HG02840 (cell line): ENCODE measurements around the gene WIPF1.
"Not testable (repeated sequence)": the region's sequence is repeated elsewhere in the genome, so short reads cannot be mapped to it uniquely, and the experiment has no call there.

ENCODE experiments used
- ATAC-seq: cut with Tn5 transposase; IDR thresholded peaks from one replicate; pipeline ENCODE4 v1.9.1; 2021; ENCODE audit warnings: mild to moderate bottlenecking, moderate library complexity, moderate number of reproducible peaks; ENCODE audit not compliant: unreplicated experiment, low FRiP score

The WIPF1 gene

DNA sequence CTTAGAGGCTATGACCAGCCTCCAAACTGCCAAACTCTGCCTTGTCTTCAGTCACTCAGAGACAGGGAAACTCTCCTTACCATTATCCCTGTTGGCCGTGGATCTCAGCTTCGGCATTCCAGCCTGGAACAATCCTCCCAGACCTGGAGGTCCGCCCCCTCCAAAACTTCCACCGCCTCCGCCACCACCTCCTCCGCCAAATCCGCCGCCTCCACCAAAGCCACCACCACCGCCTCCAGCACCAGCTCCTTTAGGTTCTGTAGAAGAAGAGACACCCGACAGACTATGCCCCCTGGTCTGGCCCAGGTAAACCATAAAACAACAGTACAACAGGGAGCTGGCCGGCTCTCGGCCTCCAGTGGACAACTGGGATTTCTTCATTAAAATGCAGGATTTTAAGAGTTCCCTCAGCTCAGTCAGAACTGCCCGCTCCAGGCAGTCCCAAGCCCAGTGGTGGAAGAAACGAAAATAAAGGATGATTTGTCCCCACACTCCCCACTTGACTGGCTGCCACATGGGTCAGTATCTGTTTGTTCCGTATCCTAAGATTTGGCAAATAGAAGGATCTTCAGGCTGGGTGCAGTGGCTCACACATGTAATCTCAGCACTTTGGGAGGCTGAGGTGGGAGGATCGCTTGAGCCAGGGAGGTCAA lies 22.4 kb downstream of the WIPF1 start:
- no peak for ATAC-seq

DNA sequence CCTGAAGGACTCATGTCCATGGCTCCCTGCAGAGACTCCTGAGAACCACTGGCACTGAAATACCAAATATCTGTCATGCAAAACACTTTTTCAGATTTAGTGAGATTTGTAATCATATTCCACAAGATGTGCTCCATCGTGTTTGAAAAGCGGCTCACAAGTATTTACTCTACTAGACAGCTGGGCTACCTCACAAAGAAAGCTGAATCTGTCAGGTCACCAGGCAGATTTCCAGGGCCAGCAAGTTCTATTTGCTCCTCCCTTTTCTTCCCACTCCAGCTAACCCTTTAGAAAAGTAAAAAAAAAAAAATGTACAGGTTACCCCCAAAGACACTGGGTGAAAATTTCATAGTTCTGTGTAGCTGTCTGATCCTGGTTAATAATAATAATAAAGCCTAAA lies 22.9 kb downstream of the WIPF1 start:
- ATAC-seq = no peak

DNA sequence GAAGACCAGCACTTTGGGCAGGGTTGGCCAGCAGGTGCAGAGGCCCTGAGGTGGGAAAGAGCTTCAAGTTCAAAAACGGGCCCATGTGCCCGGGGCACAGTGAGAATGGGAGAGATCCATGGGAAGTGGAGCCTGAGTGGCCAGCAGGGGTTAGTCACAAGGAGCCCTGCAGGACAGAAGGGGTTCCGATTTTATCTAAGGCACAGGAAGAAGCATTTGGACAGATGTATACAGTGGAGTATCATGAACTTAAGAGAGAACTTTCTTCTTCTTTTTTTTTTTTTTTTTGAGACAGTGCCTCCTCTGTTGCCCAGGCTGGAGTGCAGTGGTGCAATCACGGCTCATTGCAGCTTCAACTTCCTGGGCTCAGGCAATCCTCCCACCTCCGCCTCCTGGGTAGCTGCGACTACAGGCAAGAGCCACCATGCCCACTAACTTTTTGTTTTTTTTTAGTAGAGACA lies 24.0 kb downstream of the WIPF1 start:
- ATAC-seq = no peak

DNA sequence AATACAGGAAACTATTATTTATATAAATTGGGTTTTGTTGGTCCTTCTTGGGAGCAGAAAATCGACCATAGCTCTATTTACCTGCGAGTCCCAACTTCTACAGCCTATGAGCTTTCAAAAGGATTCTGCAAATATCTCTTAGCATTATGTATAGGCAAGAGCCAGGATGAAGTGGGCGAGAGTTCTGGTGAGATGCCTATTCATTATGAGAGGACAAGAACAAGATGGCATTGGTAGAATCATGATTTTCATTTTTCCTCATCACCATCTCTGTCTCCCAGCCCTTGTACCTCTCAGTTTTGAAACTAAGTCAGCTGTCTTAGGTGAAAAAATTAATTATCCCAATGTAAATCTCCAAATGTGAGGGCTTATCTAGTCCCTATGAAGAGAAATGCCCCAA lies 25.0 kb downstream of the WIPF1 start:
- ATAC-seq = no peak

DNA sequence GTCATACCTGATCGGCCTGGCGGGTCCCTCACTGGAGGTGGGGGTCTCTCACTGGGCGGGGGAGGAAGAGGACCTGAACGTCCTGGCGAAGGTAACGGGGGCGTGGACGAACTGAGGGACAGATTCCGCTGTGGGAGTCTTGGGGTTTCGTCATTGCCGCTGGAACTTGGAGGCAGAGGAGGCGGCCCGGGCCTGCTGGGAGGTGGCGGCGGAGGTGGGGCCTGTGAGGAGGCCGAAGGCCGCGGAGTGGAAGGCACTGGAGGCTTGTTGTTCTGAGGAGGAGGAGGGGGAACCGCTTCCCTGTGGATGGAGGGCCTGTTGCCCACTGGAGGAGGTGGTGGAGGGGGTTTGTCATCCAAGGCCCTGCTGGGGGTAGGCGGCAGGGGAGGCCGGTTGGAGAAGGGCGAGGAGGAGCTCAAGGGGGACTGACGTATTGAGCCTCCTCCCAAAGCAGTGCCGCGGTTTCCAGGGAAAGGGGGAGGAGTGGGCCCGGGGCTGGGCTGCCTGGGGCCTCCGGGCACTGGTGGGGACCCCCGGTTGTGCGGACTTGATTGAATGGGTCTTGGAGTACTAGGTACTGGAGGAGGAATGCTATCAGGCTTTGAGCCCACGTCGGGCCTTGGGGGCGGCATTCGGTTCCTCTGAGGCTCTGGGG lies 25.8 kb downstream of the WIPF1 start:
- ATAC-seq = no peak

DNA sequence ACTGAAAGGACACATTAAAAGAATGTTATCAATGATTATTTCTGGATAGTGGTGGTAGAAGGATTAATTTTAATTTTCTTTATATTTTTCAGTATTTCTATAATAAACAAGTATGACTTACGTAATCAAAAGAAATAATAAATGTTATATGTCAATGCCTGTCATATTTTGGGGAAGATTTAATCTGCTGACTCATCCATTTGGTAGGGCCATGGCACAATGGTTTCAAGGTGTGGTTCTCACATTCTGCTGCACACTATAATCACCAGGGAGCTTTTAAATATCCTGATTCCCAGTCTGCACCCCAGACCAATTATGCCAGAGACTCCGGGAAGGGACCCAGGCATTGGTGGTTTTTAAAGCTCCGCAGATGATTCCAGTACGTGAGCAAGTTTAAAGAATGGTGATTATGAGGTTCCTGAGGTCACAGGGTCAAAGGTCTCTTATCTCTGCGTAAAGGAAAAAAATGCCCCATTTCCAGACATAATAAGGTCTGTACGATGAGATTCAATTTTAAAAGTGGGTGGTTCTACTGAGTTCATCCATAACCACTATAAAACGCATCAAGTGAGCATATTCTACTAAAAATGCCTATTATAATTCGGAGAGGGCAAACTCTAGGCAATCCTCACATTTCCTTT lies 27.2 kb downstream of the WIPF1 start:
- no peak for ATAC-seq

DNA sequence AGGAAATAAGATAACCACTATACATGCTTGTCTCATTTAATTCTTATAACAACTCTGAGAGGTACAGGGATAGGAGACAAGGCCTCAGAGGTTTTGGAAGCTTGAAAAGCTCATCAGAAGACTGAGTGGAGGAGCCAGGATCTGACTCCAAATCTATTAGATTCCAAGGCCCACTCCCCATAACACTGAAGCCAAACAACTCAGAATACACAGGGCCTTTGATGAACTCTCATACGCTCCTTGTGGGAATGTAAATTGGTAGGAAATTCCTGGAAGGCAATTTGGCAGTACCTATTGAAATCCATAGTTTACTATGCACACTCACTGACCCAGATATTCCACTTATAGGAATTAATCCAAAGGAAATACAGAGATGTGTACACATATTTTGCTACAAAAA lies 27.9 kb downstream of the WIPF1 start:
- no peak for ATAC-seq

DNA sequence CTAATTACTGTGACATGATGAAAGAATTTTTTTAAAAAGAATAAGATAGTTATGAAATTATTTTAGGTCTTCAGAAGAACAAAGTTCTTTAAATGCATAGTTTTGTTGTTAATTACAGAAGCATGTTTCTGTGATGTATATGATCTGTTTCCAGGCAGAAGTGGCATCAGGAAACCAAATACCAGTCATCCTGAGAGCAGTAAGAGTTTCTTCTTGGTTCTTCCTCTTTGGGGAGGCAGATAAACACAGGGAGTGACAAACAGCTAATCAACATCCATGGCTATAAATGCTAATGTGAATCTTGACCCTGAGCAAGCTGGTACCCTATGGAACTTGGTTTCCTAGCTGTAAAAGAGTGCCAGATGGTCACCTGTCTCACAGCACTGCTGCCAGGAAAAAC lies 29.2 kb downstream of the WIPF1 start:
- no peak for ATAC-seq

DNA sequence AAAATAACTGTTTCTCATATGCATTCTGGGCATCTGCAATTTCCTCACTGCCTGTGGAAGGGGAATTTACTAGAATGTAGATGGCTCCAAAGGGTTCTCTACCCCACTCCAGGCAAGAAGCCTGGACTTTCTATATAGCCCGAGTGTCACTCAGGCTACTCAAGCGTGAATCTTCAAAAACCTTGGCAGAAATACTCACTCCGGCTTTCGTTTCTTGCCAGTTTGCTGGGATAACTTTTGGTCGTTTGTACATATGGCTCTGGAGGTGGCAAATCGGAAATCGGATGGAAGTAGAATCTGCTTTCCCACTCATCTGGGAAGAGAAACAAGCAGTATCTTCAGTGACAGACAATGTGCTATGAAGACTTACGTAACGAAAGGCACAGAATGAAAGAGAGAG lies 30.7 kb downstream of the WIPF1 start:
- ATAC-seq = no peak

DNA sequence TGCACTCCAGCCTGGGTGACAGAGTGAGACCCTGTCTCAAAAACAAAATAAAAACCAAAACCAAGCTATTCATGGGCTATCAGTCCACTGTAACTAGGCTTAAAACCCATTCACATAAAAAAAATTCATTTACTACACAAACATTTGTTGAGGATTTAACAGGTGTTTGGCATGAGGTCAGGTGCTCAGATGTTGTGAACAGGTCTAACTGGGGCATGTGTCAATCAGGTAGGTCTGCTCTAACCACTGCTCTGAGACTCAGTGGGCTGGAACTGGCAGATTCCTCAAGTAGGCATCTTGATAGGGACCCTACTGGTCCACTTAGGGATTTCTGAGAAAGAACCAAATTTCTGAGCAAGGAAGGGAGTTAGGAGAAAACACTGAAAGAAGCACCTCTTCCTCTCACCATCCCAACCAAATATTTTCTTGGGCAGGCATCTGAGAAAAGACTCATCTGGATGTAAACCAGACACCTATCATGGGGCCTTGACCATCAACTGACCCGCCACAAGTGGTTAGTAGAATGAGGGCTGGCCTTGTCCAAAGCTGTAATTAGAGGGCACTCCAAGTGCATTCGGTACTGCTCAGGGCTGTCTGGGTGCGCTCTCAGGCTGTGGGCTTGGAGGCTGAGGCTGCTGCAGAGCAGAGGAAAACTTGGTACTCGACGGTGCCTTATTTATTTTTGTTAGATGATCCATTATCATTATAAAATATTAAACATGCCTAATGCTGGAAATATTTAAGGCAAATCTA lies 33.9 kb downstream of the WIPF1 start:
- ATAC-seq = no peak

DNA sequence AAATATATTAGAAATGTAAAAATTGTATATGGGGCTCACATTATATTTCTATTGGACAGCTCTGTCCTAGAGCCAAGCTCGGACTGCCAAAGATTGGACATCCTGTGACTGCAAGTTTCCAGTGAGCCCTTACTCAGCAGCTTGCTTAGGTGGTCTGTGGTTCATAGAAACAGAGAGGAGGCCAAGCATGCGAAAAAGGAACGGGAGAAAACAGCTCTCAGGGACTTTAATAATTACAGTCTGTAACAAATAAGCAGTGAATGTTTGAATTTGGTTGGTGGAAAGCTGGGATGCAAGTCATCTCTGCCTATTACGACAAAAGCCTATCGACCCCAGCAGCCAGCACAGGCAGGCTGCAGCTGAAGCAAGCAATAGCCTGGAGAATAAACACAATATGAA lies 35.6 kb downstream of the WIPF1 start:
- ATAC-seq = no peak

DNA sequence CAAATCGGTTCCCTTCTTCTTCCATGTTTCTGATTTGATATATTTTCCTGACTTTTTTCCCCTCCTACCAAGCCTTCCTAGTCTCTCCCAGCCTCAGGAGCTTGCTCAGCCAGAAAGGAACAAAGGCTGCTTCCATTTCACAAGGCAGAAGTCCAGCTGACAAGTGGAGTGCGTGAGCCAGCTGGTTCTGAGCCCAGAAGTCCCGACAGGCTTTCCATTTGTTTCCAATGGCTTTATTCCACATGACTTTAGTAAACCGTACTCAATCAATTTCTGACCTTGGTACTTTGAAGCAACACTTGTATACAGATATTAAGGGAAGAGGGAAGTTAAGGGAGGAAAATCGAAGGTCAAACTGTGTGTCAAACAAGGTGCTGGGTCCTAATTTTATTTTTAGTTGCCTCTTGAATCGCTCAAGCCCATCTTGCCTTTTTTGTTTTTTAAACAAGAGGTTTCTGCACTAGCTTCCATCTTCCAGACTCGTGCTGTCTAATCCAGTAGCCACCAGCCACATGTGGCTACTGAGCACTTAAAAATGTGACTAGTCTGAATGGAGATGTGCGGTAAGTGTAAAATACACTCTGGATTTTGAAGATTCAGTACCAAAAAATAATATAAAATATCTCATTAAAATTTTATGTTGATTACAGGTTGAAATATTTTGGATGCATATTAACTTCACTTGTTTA lies 36.2 kb downstream of the WIPF1 start:
- no peak for ATAC-seq

DNA sequence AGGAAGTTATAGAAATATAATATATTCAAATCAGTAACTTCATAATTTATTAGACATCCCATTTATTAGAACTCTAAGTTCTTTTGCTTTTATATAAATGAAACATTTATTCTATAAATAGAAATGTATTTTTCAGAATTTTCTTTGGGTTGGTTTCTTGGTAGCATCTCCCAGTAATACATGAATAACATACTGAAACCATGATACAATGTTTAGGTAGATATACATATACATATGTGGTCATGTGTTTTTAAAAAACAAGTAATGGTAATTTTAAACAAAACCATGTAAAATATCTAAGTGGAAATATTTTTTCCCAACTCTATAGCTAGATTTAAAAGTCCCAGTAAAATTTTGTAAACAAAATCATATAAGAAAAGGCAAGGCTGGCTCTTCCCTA lies 36.9 kb downstream of the WIPF1 start:
- no peak for ATAC-seq

DNA sequence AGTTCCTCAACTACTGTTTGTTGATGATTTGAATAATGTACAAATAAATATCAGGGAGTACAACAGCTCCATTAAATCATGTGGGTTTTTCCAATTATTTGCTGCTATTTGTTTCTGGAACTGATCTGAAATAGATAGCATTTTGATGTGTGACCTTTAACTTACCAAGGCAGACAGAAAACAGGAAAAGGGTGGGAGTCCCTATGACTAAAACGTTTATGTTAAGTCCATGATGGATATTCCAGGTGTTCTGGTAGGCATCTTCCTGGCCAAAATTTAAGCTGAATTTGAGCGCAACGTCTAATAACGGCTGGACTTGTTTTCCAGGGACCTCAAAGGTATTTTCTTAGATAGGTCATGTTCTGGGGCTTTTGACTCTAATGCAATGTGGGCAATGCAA lies 41.6 kb downstream of the WIPF1 start:
- ATAC-seq = no peak

DNA sequence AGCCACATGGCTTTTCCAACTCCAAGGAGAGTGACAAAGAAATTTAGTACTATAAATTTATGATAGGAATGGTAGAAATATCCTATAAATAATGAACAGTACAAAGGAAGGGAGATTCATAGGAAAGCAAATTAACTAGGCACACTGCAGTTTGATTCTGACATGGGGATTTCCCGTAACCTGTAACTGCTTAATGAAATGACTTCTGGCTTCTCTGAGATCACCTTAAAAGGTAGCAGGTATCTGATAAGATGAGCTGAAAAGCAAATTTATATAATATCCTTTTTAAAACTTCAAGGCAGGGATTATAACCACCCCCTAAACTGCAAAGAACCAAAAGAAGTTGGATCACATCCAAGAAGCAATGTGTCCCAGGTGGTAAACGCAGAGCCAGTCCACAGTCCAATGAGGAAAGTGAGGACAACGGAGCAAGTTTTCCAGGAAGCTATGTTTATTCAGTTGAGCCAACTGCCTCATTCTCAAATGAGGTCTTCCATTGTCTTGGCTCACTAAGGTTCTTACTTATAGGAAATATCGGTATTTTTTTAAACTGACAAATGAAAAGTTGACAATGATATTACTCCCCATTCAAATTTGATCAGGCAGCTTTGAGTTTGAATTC lies 43.0 kb downstream of the WIPF1 start:
- ATAC-seq = no peak

DNA sequence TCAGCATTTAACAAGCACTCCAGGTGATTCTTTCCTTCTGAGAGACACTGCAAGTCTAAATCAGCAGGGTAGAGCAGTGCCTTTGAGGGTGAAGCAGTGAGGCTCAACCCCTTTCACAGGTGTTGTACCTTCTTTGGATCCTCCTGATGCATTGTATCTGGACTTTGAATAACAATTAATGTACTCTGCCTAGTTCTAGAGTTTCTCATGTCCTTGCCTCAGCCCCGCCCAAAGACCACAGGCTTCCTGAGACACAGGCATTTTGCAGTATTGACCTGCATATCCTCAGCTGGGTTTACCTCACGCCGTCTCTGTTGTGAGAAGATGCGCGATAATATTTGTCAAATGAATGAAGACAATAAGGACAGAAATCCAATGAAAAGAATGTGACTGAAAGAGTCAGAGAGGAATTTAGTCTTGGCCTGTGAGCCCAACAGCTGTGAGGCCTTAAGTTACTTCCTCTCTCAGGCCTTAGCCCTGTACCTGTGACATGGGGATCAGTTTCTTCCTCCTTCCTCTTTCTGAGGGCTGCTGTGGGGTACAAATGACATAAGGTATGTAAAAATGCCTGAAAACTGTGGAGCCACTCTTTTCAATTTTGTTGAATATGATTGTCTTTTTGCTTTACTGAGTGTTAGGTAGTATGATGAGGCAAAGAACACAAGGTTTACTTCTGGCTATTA lies 43.7 kb downstream of the WIPF1 start:
- ATAC-seq = no peak

DNA sequence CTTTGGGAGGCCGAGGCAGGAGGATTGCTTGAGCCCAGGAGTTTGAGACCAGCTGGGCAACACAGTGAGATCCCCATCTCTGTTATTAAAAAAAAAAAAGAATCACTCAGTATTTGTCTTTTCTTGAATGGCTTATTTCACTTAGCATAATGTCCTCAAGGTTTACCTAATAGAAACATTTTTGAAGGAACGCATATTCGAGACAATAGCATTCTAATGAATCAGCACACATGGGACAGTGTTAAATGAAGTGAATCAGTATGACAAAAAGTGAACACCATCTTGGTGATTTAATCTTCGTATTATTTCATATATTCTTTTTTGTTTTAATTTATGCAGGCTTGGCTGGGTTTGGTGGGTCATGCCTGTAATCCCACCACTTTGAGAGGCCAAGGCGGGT lies 44.7 kb downstream of the WIPF1 start:
- no peak for ATAC-seq

DNA sequence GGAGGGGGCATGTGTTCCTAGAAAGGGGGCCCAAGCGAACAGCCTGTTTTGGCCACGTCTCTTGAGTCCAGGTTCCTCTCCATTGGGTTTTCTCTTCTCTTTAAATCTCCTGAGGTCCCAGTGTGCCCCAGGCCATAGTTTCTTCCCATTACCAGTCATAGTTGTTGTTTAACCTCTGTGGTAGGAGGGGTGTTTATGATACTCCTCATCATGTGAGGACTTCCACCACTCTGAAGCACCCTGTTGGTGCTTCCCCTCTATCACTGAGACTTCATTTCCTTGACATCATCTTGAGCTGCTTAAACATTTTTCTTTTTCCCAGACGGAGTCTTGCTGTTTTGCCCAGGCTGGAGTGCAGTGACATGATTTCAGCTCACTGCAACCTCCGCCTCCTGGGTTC lies 45.9 kb downstream of the WIPF1 start:
- ATAC-seq = no peak

DNA sequence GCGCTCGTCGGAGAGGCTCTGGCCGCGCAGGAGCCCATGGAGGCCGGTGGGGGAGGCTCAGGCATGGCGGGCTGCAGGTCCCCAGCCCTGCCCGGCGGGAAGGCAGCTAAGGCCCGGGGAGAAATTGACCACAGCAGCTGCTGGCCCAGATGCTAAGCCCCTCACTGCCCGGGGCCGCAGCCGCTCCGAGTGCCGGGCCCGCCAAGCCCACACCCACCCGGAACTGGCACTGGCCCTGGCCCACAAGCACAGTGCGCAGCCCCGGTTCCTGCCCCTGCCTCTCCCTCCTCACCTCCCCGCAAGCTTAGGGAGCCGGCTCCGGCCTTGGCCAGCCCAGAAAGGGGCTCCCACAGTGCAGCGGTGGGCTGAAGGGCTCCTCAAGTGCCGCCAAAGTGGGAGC lies 49.0 kb downstream of the WIPF1 start:
- not testable (repeated sequence) for ATAC-seq

DNA sequence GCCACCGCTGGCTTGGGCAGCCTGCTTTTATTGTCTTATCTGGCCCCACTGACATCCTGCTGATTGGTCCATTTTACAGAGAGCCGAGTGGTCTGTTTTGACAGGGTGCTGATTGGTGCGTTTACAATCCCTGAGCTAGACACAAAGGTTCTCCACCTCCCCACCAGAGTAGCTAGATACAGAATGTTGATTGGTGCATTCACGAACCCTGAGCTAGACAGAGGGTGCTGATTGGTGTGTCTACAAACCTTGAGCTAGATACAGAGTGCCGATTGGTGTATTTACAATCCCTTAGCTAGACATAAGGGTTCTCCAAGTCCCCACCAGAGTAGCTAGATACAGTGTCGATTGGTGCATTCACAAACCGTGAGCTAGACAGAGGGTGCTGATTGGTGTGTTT lies 49.6 kb downstream of the WIPF1 start:
- ATAC-seq = not testable (repeated sequence)
